IPS-NIHi11 (cell line): ENCODE measurements around the gene HINT2.
A peak's percentile ranks its signal among the peaks of the same experiment; 100 is the strongest.

Source experiments
- DNase-seq: peaks from one replicate; pipeline ENCODE4 v3.0.0; 2012; ENCODE audit warnings: mixed read lengths, low spot score

Gene HINT2

GRCh38 chr9:35811381-35812024 lies 3.3 kb downstream of the HINT2 start:
- DNase-seq = no peak

GRCh38 chr9:35810122-35810521 lies 4.7 kb downstream of the HINT2 start:
- no peak for DNase-seq

- no peak for DNase-seq
These were observed 6.4 kb downstream of the HINT2 start for GRCh38 chr9:35808433-35808832.

DNA sequence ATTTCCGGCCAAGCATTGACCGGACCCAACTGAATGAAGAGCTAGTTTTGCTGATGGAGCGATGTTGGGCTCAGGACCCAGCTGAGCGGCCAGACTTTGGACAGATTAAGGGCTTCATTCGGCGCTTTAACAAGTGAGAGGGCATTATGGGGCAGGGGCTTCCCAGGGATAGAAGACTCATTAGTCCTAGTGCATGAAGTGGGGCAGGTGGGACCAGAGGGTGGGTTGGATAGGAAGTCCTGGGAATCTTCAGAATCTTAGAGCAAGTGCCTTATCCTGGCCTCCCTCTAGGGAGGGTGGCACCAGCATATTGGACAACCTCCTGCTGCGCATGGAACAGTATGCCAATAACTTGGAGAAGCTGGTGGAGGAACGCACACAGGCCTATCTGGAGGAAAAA lies 8.7 kb downstream of the HINT2 start:
- no peak for DNase-seq

DNA sequence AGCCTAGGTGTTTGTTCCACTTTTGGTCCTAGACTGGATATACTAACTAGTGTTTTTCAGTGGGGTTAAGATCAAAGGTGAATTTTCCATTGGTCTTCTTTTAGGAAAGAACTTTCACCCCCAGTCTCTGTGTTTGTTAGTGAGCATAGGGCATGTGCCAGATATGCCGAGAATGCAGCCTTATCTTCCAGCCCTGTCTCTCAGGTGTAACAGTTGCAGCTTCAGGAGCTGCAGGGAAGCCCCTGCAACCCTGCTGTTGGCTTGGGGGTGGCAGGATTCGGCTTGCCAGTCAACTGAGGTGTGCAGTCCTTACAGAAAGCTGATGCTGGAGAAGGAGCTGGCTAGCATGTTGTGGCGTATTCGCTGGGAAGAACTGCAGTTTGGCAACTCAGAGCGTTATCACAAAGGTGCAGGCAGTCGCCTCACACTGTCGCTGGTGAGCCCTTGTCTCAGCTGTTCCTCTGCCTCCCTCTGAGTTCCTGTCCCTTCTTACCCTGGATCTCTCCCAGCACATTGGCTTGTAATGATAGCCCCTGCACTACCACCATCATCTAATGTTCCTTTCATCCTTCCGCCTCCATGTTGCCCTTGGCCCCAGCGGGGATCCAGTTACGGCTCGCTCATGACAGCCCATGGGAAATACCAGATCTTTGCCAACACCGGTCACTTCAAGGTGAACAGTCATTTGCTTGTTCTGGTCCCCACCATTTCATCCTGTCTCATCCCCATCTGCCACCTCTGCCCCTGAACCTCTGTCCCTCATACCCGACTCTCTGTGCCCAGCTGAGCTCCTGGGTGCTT lies 13.3 kb downstream of the HINT2 start:
- no peak for DNase-seq

DNA sequence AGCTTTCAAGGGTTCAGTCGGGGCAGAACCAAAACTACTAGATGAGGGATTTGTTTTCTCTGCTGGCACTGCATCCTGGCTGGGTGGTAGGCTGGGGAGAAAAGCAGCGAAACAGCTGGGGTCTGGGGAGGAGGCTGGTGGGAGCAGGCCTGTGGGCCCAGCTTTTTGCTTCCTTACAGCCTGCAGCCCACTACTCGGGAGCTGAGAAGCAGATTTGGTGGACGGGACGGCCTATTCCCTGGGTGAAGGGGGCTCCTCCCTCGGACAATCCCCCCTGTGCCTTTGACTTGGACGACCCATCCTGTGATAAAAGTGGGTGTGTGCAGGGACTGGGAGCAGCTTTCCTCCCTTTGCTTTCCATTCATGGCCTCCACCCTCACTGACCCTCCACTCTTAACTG lies 14.3 kb downstream of the HINT2 start:
- no peak for DNase-seq

DNA sequence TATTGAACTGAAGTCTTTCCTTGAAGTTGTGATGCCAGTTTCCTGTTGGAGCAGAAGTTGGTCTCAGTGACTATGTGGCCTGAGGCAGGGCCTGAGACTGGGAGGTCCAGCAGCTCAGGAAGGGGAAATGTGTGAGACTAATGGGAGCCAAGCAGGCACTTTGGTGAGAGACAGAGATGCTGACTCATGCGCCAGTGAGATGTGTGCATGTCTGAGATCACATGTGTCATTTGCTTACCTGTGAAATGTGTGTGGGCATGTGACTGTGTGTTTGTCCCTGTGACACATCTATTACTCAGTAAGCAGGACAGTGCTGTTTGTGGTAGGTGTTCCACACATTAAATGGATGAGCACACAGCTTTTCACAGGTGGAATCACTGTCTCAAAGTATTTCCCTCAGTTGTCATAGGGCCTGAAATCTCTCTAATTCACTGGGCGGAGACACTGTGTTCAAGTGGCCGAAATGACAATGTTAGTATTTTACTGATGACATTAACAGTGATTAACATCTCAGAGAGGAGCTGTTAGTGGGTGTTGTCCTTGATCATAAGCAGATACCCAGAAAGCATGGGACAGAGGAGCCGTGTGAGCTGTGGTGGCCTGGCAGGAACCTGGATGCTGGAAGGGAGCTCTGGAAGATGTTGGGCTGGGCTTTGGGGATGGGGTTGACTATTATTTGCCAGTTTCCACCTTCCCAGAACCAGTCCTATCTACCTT lies 16.0 kb downstream of the HINT2 start:
- DNase-seq = no peak

DNA sequence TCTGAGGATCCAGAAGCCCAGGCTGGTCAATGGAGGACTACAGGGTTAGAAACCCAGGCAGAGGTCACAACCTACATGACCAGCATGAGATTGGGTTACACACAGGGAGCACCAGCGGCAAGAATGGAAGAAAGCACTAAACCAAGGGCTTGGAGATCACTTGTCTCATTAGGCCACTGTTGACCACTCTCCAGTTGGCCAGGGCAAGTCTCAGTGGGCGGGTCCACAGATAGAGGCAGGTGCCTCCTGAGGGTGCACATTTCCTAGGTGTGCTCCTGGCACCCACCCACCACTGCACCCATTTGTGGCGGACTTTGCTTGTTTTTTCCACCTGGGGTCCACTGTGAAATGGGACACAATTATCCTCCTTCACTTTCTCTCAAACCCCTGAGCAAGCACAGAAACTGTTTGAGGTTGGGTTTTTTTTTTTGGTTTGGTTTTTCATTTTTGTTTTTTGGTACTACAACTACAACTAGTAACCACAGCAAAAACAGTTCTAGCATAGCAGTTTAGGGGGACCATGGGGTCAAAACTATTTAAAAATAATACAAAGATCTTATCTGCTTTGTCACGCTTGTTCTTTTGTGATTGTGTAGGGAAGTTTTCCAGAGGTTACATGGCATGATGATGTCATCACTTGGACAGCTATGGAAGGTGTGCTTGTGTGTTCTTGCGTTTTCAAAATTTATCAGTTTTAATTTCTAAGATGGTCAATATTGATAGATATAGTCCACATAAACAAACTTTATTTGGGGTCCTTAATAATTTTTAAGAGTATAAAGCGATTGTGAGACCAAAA lies 17.3 kb downstream of the HINT2 start:
- no peak for DNase-seq

DNA sequence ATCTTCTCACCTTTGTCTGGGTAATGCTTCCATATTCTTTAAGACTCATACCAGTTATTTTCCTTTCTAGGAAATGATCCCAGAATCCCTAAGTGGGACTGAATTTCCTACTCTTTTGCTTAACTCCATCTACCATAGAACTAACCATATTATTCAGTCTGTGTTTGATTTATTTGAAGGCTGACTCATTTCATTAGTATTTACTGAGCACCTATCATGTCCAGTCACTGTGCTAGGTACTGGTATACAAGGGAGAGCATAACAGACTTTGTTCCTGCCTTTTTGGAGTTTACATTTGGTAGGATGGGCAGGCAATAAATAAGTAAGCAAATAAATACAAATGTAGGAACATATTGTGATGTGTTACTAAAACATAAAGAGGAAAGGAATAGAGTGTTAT lies 19.1 kb downstream of the HINT2 start:
- DNase-seq = no peak

DNA sequence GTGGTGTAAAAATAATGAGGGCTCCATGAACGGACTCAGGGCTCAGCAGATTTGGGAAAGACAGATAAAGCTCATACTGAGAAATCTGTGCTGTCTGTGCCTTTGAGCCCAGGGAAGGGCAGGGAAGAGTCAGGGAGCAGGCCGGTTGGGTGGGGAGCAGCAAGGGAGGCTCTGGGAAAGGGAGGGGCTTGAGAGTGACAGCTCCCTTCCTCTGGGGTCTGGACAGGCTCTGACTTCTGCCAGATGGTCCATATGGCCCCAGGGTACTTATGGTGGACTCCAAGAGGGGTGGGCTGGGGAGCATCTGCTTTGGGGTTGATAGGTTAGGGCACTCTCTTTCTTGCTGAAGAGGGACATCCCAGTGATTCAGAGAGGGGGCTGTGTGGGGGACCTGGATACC lies 21.4 kb downstream of the HINT2 start:
- no peak for DNase-seq

- DNase-seq = no peak
These were observed 22.0 kb downstream of the HINT2 start for GRCh38 chr9:35792826-35793225.

GRCh38 chr9:35792024-35792813 lies 22.6 kb downstream of the HINT2 start:
- DNase-seq = no peak

DNA sequence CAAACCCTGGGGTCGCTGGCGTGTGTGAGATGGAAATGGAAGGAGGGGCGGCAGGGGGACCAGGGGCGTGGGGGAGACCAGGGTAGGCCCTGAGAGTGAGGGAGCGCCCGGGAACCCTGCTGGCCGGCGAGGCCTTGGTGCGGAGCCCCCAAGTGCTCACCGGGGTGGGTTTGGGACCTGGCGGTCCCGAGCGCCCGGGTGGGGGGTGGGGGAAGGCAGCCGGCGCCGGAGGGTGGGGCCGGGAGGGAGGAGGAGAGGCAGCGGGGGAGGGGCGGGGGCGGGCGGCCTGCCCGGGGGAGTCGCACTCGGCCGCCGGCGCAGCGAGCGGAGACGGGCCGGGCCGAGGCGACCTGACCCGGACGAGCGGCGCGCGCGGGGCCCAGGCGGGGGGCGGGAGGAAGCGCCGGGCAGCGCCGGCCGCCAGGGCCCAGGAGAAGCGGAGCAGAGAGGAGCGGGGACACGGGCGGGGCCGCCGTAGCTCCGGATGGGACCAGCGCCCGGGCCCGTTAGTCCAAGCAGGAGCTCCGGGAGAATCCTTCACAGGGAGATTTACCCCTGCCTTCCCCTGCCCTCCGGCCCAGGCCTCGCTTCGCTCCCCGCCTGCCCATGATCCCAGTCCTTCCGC lies 23.4 kb downstream of the HINT2 start, which contains the start of gene NPR2:
Gene NPR2 (plus strand): TSS at position 295 of the 625 bp plus-strand sequence. CDS start 818 bp downstream, outside the sequence.
- DNase-seq = peak; percentile 76

DNA sequence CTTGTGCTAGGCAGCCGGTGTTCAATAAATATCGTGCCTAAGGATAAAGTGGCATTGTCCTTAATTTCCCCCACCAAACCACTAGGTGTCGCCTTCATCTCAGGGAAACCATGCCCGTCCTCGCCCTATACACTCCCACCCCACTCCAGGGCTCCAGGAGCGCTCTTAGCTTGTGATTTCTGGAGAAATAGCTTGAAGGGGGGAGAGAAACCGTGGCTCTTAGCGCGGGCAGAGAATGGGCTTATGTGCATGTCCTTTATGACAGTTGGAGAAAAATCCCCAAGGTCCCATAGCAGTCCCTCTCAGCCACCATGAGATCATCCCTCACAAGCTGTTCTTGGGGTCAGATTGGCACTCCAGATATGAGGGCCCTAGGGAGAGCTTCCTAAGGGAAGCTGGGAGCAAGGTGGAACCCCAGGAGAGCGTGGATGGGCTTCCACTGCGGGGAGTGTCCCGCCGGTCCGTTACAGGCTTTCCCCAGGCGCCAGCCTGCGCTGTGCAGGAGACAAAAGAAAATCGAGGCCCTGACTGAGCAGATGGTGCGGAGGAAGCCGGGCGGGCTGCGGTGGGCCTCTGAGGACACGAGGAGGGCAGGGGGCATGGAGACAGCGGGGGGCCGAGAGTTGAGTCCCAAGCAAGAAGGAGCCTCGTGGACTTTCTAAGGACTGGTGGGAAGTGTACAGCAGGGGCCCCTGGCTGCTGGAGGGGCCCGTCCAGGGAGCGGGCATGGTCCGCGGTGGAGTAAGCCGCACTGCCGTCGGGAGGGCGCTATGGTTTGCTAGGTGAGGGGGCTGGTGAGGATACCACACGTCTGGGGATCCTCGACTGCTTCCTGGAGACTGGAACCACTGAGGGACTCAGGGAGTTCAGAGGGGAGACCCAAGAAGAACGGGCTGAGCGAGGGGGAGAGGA lies 24.2 kb downstream of the HINT2 start:
- DNase-seq = peak; percentile 88

DNA sequence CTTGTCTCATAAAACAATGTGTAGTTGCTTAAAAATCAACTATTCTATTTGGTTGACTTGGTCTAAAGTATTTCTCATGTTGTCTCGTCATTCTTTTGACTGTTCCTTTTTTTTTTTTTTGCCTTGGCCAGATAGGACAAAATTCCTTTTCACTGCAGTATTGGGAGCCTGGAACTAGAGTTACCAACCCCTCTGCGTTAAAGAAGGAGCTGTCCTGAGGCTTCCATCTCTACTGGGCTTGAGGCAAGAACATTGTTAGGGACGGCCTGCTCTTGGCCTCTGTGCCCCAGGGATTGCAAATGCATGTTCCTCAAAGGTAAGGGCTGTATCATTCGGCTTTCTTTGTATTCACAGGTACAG lies 24.8 kb downstream of the HINT2 start:
- DNase-seq = no peak

DNA sequence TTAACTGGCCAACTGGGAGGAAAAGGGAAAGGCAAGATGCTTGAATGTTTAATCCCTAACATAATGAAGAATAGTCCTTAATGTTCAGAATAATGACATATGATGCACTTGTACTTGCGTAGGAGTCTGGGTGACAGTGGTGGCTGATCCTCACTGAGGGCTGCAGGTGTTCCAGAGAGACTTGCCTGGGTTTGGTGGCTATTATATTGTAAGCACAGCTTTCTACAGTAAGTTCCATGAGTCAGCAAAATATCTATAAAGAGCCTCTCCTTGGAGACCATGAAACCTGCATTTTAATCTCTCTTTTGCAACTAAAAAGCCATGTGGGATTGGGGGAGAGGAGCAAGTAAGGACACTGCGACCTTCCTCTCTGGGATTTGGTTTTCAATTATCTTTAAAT lies 25.3 kb downstream of the HINT2 start:
- no peak for DNase-seq

- no peak for DNase-seq
These were observed 31.4 kb downstream of the HINT2 start for GRCh38 chr9:35783418-35783817.

DNA sequence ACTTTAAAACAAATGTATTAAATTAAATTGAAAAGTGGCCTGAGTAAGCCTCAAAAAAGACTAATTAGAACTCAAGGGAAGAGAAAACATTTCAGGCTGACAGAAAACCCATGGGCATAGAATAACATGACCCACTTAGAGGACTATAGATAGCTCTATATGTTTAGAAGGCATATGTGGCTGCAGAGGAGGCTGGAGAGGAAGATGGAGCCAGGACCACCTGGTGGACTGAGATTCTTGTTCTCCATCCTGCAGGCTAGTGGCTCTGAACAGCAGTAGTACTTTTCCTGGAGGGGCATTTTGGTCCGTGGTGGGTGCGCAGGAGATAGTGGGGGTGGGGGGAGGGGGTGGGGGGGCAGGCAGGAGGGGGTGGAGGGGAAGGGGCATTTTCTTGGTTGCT lies 33.8 kb downstream of the HINT2 start:
- no peak for DNase-seq

- DNase-seq = no peak
These were observed 36.3 kb downstream of the HINT2 start for GRCh38 chr9:35778496-35778895.

GRCh38 chr9:35776018-35776417 lies 38.8 kb downstream of the HINT2 start:
- DNase-seq = peak; percentile 28
